Endothelial cell of umbilical vein (primary cell): ENCODE results near the gene GP9. TPM values are rescaled to one million over a fixed set of nuclear protein-coding genes. Genes with fewer than 3 reads are reported as not detected.
A peak's percentile ranks its signal among the peaks of the same experiment; 100 is the strongest.
"Not testable (repeated sequence)": the region's sequence is repeated elsewhere in the genome, so short reads cannot be mapped to it uniquely, and the experiment has no call there.

Experiments
- BruUV-seq: library from RNA; stranded (reverse); fragments of 400-500 nt; replicated peaks from 2 replicates; lab custom pipeline; 2021; lab: Mats Ljungman, UMichigan
- CTCF ChIA-PET: fragments of 300-600, 350-600 bp; sonication (Branson Sonifier 250); formaldehyde crosslinking; loops from one replicate; lab custom pipeline; 2021; ENCODE audit warnings: antibody characterized with exemption, inconsistent platforms; lab: Charles Lee
- POLR2A ChIA-PET: fragments of 300-600, 350-600 bp; sonication (Branson Sonifier 250); formaldehyde crosslinking; loops from one replicate; lab custom pipeline; 2021; ENCODE audit warnings: antibody characterized with exemption, inconsistent platforms; lab: Charles Lee
- DNase-seq: peaks from one replicate; pipeline ENCODE4 v3.0.0-alpha.2; 2011; ENCODE audit warnings: low read depth, low spot score
- FAIRE-seq: peaks from 2 replicates; lab custom pipeline; 2011; peaks lifted over from hg19 to GRCh38; lab: Jason Lieb, UNC
- H2AFZ ChIP-seq: 2 replicates; pipeline ENCODE4 v1.6.0; 2012; ENCODE audit warnings: low read depth, low read length, control low read depth, inconsistent platforms
- H3K27ac ChIP-seq: 2 replicates; pipeline ENCODE4 v1.5.1; 2011; ENCODE audit warnings: low read depth, mild to moderate bottlenecking, control low read depth, low read length, moderate library complexity; ENCODE audit not compliant: insufficient read depth
- H3K27me3 ChIP-seq, 2 experiments: 2 replicates each; pipeline versions ENCODE4 v1.6.0 to v1.6.1; 2011; ENCODE audit warnings: low read length in 2 of 2, mixed read lengths in 1 of 2; ENCODE audit not compliant: control insufficient read depth in 2 of 2, insufficient read depth in 2 of 2
- H3K36me3 ChIP-seq, 2 experiments: 2 replicates in 1 of 2; 3 replicates in 1 of 2; pipeline ENCODE4 v1.5.1; 2011; ENCODE audit warnings: low read length in 2 of 2, mild to moderate bottlenecking in 1 of 2, moderate library complexity in 1 of 2; ENCODE audit not compliant: control insufficient read depth in 2 of 2, insufficient read depth in 2 of 2; ENCODE audit errors: extremely low read depth in 1 of 2
- H3K4me1 ChIP-seq: 3 replicates; pipeline ENCODE4 v1.5.1; 2011; ENCODE audit warnings: mild to moderate bottlenecking, low read length; ENCODE audit not compliant: control insufficient read depth, insufficient read depth; ENCODE audit errors: extremely low read depth
- H3K4me2 ChIP-seq: 2 replicates; pipeline ENCODE4 v1.6.1; 2011; ENCODE audit warnings: low read length, control low read depth, mixed read lengths; ENCODE audit not compliant: insufficient read depth
- H3K4me3 ChIP-seq, 3 experiments: fragments of 200-600 bp in 1 of 3; sonication (generic), shearing (Covaris generic) in 1 of 3; replicated peaks in 1 of 3; 2 replicates each; pipeline ENCODE4 v1.5.1; 2011 to 2016; ENCODE audit warnings: control low read depth in 3 of 3, low read length in 3 of 3, mild to moderate bottlenecking in 2 of 3, inconsistent platforms in 1 of 3, low read depth in 1 of 3, moderate library complexity in 1 of 3; ENCODE audit not compliant: insufficient read depth in 1 of 3
- H3K79me2 ChIP-seq: 2 replicates; pipeline ENCODE4 v1.6.0; 2012; ENCODE audit warnings: low read length, inconsistent platforms; ENCODE audit not compliant: control insufficient read depth, insufficient read depth
- H3K9ac ChIP-seq: replicated peaks from 2 replicates; pipeline ENCODE3; 2011; ENCODE audit warnings: low read length, control low read depth; ENCODE audit not compliant: insufficient read depth; ENCODE audit errors: extremely low read depth
- H3K9me1 ChIP-seq: replicated peaks from 3 replicates; pipeline ENCODE4 v1.6.0; 2011; ENCODE audit warnings: mild to moderate bottlenecking, low read length; ENCODE audit not compliant: control insufficient read depth, insufficient read depth; ENCODE audit errors: extremely low read depth
- H3K9me3 ChIP-seq: replicated peaks from 2 replicates; pipeline ENCODE4 v1.5.1; 2012; ENCODE audit warnings: low read length, inconsistent platforms; ENCODE audit not compliant: control insufficient read depth, insufficient read depth
- H4K20me1 ChIP-seq: replicated peaks from 2 replicates; pipeline ENCODE3; 2011; ENCODE audit warnings: mild to moderate bottlenecking, low read length; ENCODE audit not compliant: control insufficient read depth, insufficient read depth; ENCODE audit errors: extremely low read depth
- dilution Hi-C: fragments of 300-500 bp; cut with MboI; formaldehyde crosslinking; loops from one replicate; pipeline ENCODE4 v1.15.0; 2019; ENCODE audit warnings: low sequenced_read_pairs; ENCODE audit not compliant: extremely low pct_ligation_motif_present
- intact Hi-C: fragments of 100-400 bp; cut with micrococcal nuclease; formaldehyde crosslinking; loops from one replicate; pipeline ENCODE4 v1.10.0; 2022
- polyA plus RNA-seq, 4 experiments: library from polyadenylated mRNA; depleted of rRNA in 3 of 4; stranded (reverse) in 3 of 4; unstranded in 1 of 4; fragments of >200 nt; gene quantifications; 2 replicates each; pipeline versions ENCODE4 v1.2.1 to v1.2.3, GENCODE V29; 2011 to 2012; ENCODE audit warnings: missing spikeins in 1 of 4
- total RNA-seq: library from RNA; stranded (reverse); gene quantifications from 2 replicates; pipeline ENCODE4 v1.2.3, GENCODE V29; 2021

Gene GP9
- total and polyA plus RNA-seq, 2 donors (not counting 3 experiments of a cell fraction or from before 2014, with no cell fraction given), result not detected

DNA sequence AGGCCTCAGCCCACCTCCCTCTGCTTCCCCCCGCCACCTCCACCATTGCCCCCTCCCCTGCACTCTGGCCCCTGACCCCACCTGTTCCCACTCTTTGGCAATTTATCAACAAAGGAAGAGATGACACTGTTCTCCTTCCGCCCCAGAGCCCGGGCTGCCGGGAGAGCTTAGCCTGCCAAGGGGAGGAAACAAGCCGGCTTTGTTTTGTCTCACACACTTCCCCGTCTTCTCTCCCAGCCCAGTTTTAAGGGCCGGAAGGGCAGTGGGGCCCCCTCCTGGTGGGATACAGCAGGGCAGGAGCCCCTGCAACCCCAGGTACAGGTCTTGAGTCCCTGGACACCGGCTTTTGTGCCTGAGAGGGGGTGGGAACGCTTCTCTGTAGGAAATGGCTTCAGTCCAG lies 27.3 kb downstream of the GP9 start:
- CTCF ChIA-PET, result interaction anchor here (1.3 kb wide), 1 partner anchor 117 kb away, joined by 13 read pairs; no protein-coding TSS in a partner anchor

DNA sequence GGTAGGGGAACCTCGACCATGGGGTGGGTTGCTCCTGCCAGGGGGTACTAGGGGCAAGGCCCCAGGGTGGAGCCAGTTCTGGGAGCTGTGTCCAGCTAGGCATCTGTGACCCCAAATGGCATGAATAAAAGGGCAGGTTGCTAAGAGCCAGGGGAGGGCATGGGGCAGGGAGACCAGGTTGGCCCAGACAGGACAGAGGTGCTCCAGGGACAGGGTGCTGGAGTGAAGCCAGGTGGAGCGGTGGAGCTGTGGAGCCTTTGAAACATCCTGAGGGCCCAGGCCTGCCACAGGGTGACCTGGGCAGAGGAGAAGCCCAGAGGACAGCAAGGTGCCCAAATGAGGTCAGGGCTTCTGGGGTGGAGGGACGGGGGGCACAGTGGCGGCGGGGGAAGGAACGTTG lies 27.7 kb downstream of the GP9 start:
- BruUV-seq, H3K27me3 ChIP-seq, H3K9ac ChIP-seq, DNase-seq, H3K79me2 ChIP-seq, H3K9me3 ChIP-seq, dilution Hi-C loops, H3K36me3 ChIP-seq, H4K20me1 ChIP-seq, intact Hi-C loops, CTCF ChIA-PET, H3K4me2 ChIP-seq, H3K4me3 ChIP-seq, H3K4me1 ChIP-seq, H3K9me1 ChIP-seq, H3K27ac ChIP-seq, POLR2A ChIA-PET, FAIRE-seq, H2AFZ ChIP-seq: not testable (repeated sequence)

More for the DNA sequence above, 27.3 kb downstream of the GP9 start:
- H3K9me1 ChIP-seq, H4K20me1 ChIP-seq, H3K4me1 ChIP-seq, H3K9ac ChIP-seq, dilution Hi-C loops, H3K4me3 ChIP-seq, H3K27me3 ChIP-seq, H3K79me2 ChIP-seq, H3K36me3 ChIP-seq, H3K27ac ChIP-seq, H3K9me3 ChIP-seq, H2AFZ ChIP-seq, POLR2A ChIA-PET, H3K4me2 ChIP-seq: not testable (repeated sequence)
- BruUV-seq, result TSS peak; percentile 17
- intact Hi-C loops, result loop anchor here (2.0 kb wide), 1 partner anchor 117 kb away; no protein-coding TSS in a partner anchor
- FAIRE-seq, result peak; percentile 99
- peak; percentile 71 for DNase-seq
